ENCODE measurements around the gene SEPTIN10.
"Not testable (repeated sequence)": the region's sequence is repeated elsewhere in the genome, so short reads cannot be mapped to it uniquely, and the experiment has no call there.

- not testable (repeated sequence) for TF ChIP-seq EP300 (IDR thresholded peaks at IDR 0.05; ENCODE audit: low read length); E2F6 (IDR thresholded peaks at IDR 0.05; ENCODE audit: borderline replicate concordance in 1 of 2, extremely low read depth in 1 of 2, insufficient read depth in 1 of 2, insufficient read length in 1 of 2, low read depth in 1 of 2, low read length in 1 of 2, poor library complexity in 1 of 2, severe bottlenecking in 1 of 2); MAX (CRISPR knock-in tag; IDR thresholded peaks at IDR 0.05); STAT6 (CRISPR knock-in tag; IDR thresholded peaks at IDR 0.05); GATA2 (CRISPR knock-in tag; IDR thresholded peaks at IDR 0.05)
These were observed 77.2 kb downstream of the SEPTIN10 start for GRCh38 chr2:109536556-109536955.

Measured in K562 (cell line).